ENCODE data around the gene RANGRF. TPM values are rescaled to one million over a fixed set of nuclear protein-coding genes. Genes with fewer than 3 reads are reported as not detected.

Gene RANGRF
- total RNA-seq (ENCODE audit: unreplicated experiment): 22.0 TPM
- long read RNA-seq, partial matches to known transcripts: 0 of 11 reads
- long read RNA-seq, other reads (novel, unspliced or antisense): 2 of 11 reads

- Mint-ChIP-seq H3K4me1 (ENCODE audit: unreplicated experiment) (peaks cover 11% of the 10 kb centered on the region), H3K36me3 (ENCODE audit: low read depth, unreplicated experiment) (peaks cover 10% of the 10 kb centered on the region), H3K4me3 (ENCODE audit: unreplicated experiment) (peak within 1 kb of the TSS; percentile 96), H3K27me3 (ENCODE audit: unreplicated experiment) (peaks cover 7% of the 10 kb centered on the region), H3K9me3 (ENCODE audit: unreplicated experiment) (no peaks in the 10 kb centered on the region), H3K27ac (ENCODE audit: unreplicated experiment) (peak within 1 kb of the TSS; percentile 70)
- no peak for TF ChIP-seq CTCF (IDR thresholded peaks at IDR 0.05; ENCODE audit: unreplicated experiment)
- peak; percentile 84 for DNase-seq (ENCODE audit: low spot score)
These were observed at the start of gene RANGRF for GRCh38 chr17:8288336-8289102. TSS of gene RANGRF (plus strand) at chr17:8288670. CDS start at chr17:8288789, 119 bp downstream.

- peaks cover 16% of the 10 kb centered on the region for H3K4me1 Mint-ChIP-seq (ENCODE audit: unreplicated experiment)
- no peak for DNase-seq (ENCODE audit: low spot score)
- no peaks in the 10 kb centered on the region for H3K9me3 Mint-ChIP-seq (ENCODE audit: unreplicated experiment)
- H3K4me3 Mint-ChIP-seq (ENCODE audit: unreplicated experiment): no peak overlapping the region
- peaks cover 7% of the 10 kb centered on the region for H3K36me3 Mint-ChIP-seq (ENCODE audit: low read depth, unreplicated experiment)
- TF ChIP-seq CTCF (IDR thresholded peaks at IDR 0.05; ENCODE audit: unreplicated experiment): no peak
- H3K27ac Mint-ChIP-seq (ENCODE audit: unreplicated experiment): no peak overlapping the region
- peaks cover 9% of the 10 kb centered on the region for H3K27me3 Mint-ChIP-seq (ENCODE audit: unreplicated experiment)
These were observed 44.6 kb upstream of the RANGRF start for GRCh38 chr17:8243827-8244226.

- no peak overlapping the region for H3K4me3 Mint-ChIP-seq (ENCODE audit: unreplicated experiment)
- H3K4me1 Mint-ChIP-seq (ENCODE audit: unreplicated experiment): peaks cover 21% of the 10 kb centered on the region
- H3K9me3 Mint-ChIP-seq (ENCODE audit: unreplicated experiment): no peaks in the 10 kb centered on the region
These were observed 43.7 kb upstream of the RANGRF start for GRCh38 chr17:8244768-8245167.

GRCh38 chr17:8248751-8249607 is 39.5 kb upstream of the RANGRF start, which contains the start of gene PFAS:
TSS of gene PFAS (plus strand) at chr17:8249289. CDS start at chr17:8253938, 4,649 bp downstream.
- H3K4me1 Mint-ChIP-seq (ENCODE audit: unreplicated experiment): peaks cover 31% of the 10 kb centered on the region
- H3K9me3 Mint-ChIP-seq (ENCODE audit: unreplicated experiment): no peaks in the 10 kb centered on the region
- peak within 1 kb of the TSS; percentile 98 for H3K4me3 Mint-ChIP-seq (ENCODE audit: unreplicated experiment)
- peaks cover 20% of the 10 kb centered on the region for H3K27me3 Mint-ChIP-seq (ENCODE audit: unreplicated experiment)
- no peak for TF ChIP-seq CTCF (IDR thresholded peaks at IDR 0.05; ENCODE audit: unreplicated experiment)
- DNase-seq (ENCODE audit: low spot score): peak; percentile 97
- peak within 1 kb of the TSS; percentile 97 for H3K27ac Mint-ChIP-seq (ENCODE audit: unreplicated experiment)
- peaks cover 3% of the 10 kb centered on the region for H3K36me3 Mint-ChIP-seq (ENCODE audit: low read depth, unreplicated experiment)

More at GRCh38 chr17:8244768-8245167, 43.7 kb upstream of the RANGRF start:
- no peak for TF ChIP-seq CTCF (IDR thresholded peaks at IDR 0.05; ENCODE audit: unreplicated experiment)
- H3K36me3 Mint-ChIP-seq (ENCODE audit: low read depth, unreplicated experiment): peaks cover 5% of the 10 kb centered on the region
- H3K27ac Mint-ChIP-seq (ENCODE audit: unreplicated experiment): no peak overlapping the region
- DNase-seq (ENCODE audit: low spot score): no peak
- peaks cover 12% of the 10 kb centered on the region for H3K27me3 Mint-ChIP-seq (ENCODE audit: unreplicated experiment)
